ENCODE results near the gene CYB5R4.

DNA sequence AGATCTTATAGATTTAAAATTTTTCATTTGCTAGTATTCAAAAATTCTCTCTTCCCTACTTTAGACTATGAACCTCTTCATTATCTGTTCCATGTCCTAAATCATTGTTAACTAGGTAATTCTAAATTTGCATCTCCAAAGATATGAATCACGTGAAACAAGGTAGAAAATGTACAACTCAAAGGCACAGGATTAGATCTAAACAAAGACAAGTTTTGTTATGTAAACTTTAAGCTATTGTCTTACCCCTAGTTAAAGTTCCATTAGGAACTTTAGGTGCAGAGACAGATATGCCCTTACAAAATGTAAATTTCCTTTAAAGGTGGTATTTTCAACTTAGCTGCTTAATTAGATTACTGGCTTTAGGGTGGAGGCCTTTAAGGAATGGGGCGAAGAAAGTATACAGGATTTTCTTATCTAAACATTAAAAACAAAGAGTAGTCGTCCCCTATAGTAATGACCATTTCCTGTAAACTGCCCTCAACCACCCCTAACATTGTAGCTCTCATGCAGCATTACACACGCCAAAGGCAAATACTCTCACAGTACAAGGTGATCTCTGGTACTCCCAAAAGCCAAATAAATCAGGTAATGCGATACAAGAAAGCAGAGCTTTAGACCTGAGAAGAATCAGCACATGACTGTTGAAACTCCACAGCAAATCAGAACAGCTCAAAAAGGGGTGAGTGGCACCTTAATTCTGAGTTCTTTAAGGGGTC, 116.7 kb downstream of the CYB5R4 start:
- TF ChIP-seq HDAC6 (IDR thresholded peaks at IDR 0.05; ENCODE audit: low read depth, low read length) (no peak), SIX5 (IDR thresholded peaks at IDR 0.05; ENCODE audit: low read depth, low read length) (no peak), SP4 (IDR thresholded peaks at IDR 0.05; ENCODE audit: low read length) (no peak), BRCA1 (IDR thresholded peaks at IDR 0.05; ENCODE audit: low read depth, low read length) (no peak), EZH2 (IDR thresholded peaks at IDR 0.05; ENCODE audit: low read depth, low read length, severe bottlenecking) (no peak), CEBPB (IDR thresholded peaks at IDR 0.05; ENCODE audit: low read depth, low read length) (no peak)
- TF ChIP-seq, protein P1, sequence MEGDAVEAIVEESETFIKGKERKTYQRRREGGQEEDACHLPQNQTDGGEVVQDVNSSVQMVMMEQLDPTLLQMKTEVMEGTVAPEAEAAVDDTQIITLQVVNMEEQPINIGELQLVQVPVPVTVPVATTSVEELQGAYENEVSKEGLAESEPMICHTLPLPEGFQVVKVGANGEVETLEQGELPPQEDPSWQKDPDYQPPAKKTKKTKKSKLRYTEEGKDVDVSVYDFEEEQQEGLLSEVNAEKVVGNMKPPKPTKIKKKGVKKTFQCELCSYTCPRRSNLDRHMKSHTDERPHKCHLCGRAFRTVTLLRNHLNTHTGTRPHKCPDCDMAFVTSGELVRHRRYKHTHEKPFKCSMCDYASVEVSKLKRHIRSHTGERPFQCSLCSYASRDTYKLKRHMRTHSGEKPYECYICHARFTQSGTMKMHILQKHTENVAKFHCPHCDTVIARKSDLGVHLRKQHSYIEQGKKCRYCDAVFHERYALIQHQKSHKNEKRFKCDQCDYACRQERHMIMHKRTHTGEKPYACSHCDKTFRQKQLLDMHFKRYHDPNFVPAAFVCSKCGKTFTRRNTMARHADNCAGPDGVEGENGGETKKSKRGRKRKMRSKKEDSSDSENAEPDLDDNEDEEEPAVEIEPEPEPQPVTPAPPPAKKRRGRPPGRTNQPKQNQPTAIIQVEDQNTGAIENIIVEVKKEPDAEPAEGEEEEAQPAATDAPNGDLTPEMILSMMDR (IDR thresholded peaks at IDR 0.05; ENCODE audit: control extremely low read depth in 1 of 3, insufficient read depth in 1 of 3, low read depth in 1 of 3, low read length in 3 of 3), result no peak
